ENCODE data around the gene PITX2. TPM values are rescaled to one million over a fixed set of nuclear protein-coding genes. Genes with fewer than 3 reads are reported as not detected.

The PITX2 gene
- total RNA-seq, 1 donor from 2014 or later, result not detected

DNA sequence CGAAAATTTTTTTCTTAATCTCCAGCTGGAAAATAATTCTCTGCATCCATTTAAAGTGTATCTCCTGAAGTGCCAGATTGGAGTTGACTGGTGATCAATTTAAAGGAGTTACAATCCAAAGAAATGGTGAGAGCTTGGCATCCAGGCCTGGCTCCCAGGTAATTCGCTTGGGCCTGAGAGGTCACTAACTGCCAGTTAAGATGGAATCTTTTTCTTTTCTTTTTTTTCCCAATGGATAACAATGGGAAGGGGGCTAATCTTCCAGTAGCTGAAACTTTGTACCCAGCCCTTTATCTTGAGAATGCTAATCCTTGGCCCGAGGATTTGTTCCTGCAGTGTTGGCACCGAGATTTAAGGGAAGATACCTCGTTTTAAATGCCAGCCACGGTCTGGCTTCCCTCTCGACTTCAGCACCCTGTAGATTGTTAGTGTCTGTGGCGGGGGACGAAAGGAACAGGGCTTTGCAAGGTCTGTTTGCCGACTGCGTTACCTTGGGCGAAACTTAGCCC is 13.3 kb upstream of the PITX2 start:
- peaks cover 29% of the 10 kb centered on the region for H3K4me1 Mint-ChIP-seq (ENCODE audit: unreplicated experiment)
- H3K27me3 Mint-ChIP-seq (ENCODE audit: unreplicated experiment), result peaks cover 93% of the 10 kb centered on the region
- H3K36me3 Mint-ChIP-seq (ENCODE audit: unreplicated experiment), result peaks cover 2% of the 10 kb centered on the region
- no peaks in the 10 kb centered on the region for H3K9me3 Mint-ChIP-seq (ENCODE audit: unreplicated experiment)
- no peak for DNase-seq (ENCODE audit: extremely low spot score, unreplicated experiment)
- peak overlapping the region; percentile 69 for H3K4me3 Mint-ChIP-seq (ENCODE audit: unreplicated experiment)
- H3K27ac Mint-ChIP-seq (ENCODE audit: unreplicated experiment), result no peak overlapping the region
- TF ChIP-seq, protein P1, sequence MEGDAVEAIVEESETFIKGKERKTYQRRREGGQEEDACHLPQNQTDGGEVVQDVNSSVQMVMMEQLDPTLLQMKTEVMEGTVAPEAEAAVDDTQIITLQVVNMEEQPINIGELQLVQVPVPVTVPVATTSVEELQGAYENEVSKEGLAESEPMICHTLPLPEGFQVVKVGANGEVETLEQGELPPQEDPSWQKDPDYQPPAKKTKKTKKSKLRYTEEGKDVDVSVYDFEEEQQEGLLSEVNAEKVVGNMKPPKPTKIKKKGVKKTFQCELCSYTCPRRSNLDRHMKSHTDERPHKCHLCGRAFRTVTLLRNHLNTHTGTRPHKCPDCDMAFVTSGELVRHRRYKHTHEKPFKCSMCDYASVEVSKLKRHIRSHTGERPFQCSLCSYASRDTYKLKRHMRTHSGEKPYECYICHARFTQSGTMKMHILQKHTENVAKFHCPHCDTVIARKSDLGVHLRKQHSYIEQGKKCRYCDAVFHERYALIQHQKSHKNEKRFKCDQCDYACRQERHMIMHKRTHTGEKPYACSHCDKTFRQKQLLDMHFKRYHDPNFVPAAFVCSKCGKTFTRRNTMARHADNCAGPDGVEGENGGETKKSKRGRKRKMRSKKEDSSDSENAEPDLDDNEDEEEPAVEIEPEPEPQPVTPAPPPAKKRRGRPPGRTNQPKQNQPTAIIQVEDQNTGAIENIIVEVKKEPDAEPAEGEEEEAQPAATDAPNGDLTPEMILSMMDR (IDR thresholded peaks at IDR 0.05), result no peak

DNA sequence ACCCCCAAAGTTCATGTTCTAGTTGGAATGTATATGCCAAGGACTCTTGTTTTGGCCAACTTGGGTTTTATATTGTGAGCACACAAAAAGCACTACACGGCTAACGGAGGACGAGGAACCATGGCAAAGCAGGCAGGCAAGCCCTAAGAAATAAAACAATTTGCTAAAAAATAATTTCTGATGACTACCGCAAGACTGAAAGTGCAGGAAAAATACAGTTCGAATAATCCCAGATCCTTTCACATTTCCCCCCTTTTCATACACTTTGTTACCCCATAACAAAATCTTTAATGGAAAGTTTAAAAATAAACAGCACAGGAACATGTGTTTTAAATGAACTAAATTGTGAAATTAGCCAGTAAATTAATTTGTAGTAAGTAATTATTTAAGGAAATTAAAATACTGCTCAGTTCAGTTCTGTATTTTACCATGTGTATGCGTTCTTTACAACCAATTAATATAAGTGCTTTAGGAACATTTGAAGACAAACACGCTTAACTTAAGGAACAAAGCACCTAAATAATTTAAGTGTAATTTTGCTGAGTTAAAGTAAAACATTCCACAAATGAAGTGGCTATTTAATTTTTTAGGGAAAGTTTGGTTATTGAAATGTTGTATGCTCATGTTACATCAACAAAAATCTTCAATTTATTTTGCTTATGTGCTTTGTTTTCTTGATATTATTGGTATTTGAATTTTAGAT is 12.4 kb upstream of the PITX2 start:
- no peak overlapping the region for H3K4me3 Mint-ChIP-seq (ENCODE audit: unreplicated experiment)
- DNase-seq (ENCODE audit: extremely low spot score, unreplicated experiment), result no peak
- H3K4me1 Mint-ChIP-seq (ENCODE audit: unreplicated experiment), result peaks cover 35% of the 10 kb centered on the region
- TF ChIP-seq, protein P1 (IDR thresholded peaks at IDR 0.05), result no peak
- H3K36me3 Mint-ChIP-seq (ENCODE audit: unreplicated experiment), result peaks cover 2% of the 10 kb centered on the region
- peaks cover 93% of the 10 kb centered on the region for H3K27me3 Mint-ChIP-seq (ENCODE audit: unreplicated experiment)
- H3K9me3 Mint-ChIP-seq (ENCODE audit: unreplicated experiment), result no peaks in the 10 kb centered on the region
- H3K27ac Mint-ChIP-seq (ENCODE audit: unreplicated experiment), result no peak overlapping the region

DNA sequence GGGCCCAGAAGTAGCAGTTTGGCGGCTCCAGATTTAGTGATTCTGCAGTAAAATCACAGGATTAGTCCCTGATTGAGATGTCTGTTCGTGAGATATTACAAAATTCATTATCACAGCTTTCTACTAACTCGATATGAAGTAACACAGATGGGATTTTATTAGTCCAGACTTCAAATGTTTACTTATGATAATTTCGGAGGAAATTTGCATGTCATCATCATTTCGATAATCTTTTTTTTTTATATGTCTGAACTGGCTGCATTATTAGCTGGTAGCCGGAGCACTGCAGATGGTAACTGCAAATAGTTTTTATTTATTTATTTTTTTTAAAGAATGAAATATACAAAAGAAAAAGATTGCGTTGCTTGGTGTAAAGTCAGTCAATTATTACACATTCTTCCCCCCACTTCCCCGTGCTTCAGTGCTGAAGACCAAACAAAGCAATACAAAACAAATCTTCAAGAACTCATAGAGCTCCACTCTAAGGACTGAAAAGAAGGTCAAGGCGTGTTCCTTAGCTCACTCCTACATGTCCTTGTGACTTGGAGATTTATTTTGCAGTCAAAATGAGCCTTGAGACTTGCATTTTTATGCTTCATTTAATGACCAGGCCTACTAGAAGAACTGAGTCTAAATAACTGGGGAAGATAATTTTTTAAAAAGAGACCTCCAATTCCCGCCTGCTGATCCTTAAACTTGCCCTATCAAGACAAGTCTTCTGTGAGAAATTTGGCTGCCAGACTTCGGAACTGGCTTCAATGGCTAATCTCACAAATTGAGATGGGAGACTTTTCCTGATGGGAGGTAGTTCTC is 11.7 kb upstream of the PITX2 start:
- Mint-ChIP-seq H3K27ac (ENCODE audit: unreplicated experiment) (no peak overlapping the region), H3K27me3 (ENCODE audit: unreplicated experiment) (peaks cover 93% of the 10 kb centered on the region), H3K36me3 (ENCODE audit: unreplicated experiment) (peaks cover 2% of the 10 kb centered on the region), H3K4me1 (ENCODE audit: unreplicated experiment) (peaks cover 35% of the 10 kb centered on the region), H3K9me3 (ENCODE audit: unreplicated experiment) (no peaks in the 10 kb centered on the region), H3K4me3 (ENCODE audit: unreplicated experiment) (no peak overlapping the region)
- TF ChIP-seq, protein P1 (IDR thresholded peaks at IDR 0.05), result no peak
- DNase-seq (ENCODE audit: extremely low spot score, unreplicated experiment), result no peak

DNA sequence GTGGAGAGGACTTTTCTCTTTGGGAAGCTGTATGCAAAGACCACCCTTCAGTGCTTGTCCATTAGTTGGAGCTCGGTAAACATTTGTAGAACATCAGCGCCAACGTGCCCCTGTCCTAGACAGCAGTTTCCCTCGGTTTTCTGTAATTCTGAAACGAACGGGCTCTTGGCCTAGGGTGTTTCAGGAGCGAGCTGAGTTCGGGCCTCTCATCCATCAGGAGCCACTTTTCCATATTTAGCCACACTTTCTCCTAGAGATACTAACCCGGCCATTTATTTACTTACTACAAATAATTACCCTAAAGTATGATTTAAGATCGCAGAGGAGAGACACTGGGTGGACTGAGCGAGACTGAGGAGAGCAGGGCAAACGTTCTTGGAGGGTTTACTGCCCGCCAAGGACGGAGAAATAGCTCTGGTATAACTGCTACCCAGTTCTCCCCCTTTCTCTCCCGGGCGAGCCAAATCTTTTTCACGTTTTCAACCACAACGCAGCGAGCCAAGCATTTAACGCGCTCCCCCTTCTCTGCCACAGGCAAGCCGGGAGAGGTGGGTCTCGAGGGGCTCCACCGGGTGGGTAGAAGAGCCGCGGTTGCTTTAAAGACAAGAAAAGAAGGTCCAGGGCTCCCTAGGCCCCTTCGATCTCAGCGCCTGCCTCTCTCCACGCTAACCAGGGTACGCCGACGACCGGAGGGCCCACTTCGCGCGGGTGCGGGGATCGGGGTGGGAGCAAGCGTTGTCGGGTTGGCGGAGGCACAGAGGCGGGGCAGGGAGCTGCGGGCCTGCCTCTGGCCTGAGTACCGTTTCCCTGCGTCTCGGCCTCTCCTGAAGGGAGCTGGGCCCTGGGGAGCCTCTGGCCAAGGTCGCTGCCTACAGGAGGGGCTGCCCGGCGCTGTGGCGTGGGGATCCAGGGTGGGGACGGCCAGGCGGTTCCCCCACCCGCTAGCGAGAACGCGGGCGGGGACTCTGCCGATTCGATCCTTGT is 10.8 kb upstream of the PITX2 start:
- Mint-ChIP-seq H3K4me3 (ENCODE audit: unreplicated experiment) (no peak overlapping the region), H3K36me3 (ENCODE audit: unreplicated experiment) (peaks cover 2% of the 10 kb centered on the region), H3K4me1 (ENCODE audit: unreplicated experiment) (peaks cover 38% of the 10 kb centered on the region), H3K27ac (ENCODE audit: unreplicated experiment) (no peak overlapping the region), H3K27me3 (ENCODE audit: unreplicated experiment) (peaks cover 93% of the 10 kb centered on the region), H3K9me3 (ENCODE audit: unreplicated experiment) (no peaks in the 10 kb centered on the region)
- no peak for DNase-seq (ENCODE audit: extremely low spot score, unreplicated experiment)
- TF ChIP-seq, protein P1 (IDR thresholded peaks at IDR 0.05), result no peak

All from osteocyte (in vitro differentiated cells).